ENCODE measurements around the gene CNOT3.

GRCh38 chr19:54114340-54115108, 23.0 kb upstream of the CNOT3 start:
- TF ChIP-seq CTCF (IDR thresholded peaks at IDR 0.05) (no peak), POLR2A (IDR thresholded peaks at IDR 0.05) (no peak)

All from lower leg skin (tissue), 3 donors.